Testis (tissue), 3 donors: ENCODE measurements around the gene GRIN2B. TPM values are rescaled to one million over a fixed set of nuclear protein-coding genes. Genes with fewer than 3 reads are reported as not detected.

Source experiments
- DNase-seq: peaks from one replicate; pipeline ENCODE4 v3.0.0-alpha.2; 2019
- H3K27ac ChIP-seq, 2 donors: fragments of 200-600 bp; sonication (generic); one replicate each; pipeline ENCODE4 v1.5.1; 2019
- H3K27me3 ChIP-seq: fragments of 200-600 bp; sonication (generic); one replicate; pipeline ENCODE4 v1.5.1; 2019
- H3K36me3 ChIP-seq: fragments of 200-600 bp; sonication (generic); one replicate; pipeline ENCODE4 v1.5.1; 2017; ENCODE audit warnings: low read depth; ENCODE audit errors: missing control alignments
- H3K4me1 ChIP-seq: fragments of 200-600 bp; sonication (generic); one replicate; pipeline ENCODE4 v1.5.1; 2019
- H3K4me3 ChIP-seq, 2 donors: fragments of 200-600 bp; sonication (generic); one replicate each; pipeline ENCODE4 v1.5.1; 2017 to 2019
- H3K9me3 ChIP-seq: fragments of 200-600 bp; sonication (generic); one replicate; pipeline ENCODE4 v1.5.1; 2017
- CTCF ChIP-seq, 3 experiments: fragments of 450-650 bp in 2 of 3; fragments of 200-600 bp in 1 of 3; sonication (generic) in 1 of 3; IDR thresholded peaks; one replicate each; pipeline ENCODE4 v1.5.1; 2016 to 2019; ENCODE audit warnings: antibody characterized with exemption in 3 of 3, mild to moderate bottlenecking in 2 of 3, moderate library complexity in 1 of 3
- POLR2A ChIP-seq: fragments of 450-650 bp; IDR thresholded peaks from one replicate; pipeline ENCODE4 v1.6.1; 2017; ENCODE audit warnings: antibody characterized with exemption, mild to moderate bottlenecking, moderate library complexity
- WGBS, 2 donors: methylation state at CpG; one replicate each; pipeline ENCODE4 v1.1.5; 2018; 5-methylcytosine and 5-hydroxymethylcytosine counted together
- intact Hi-C: fragments of 100-400 bp; cut with DNase I; formaldehyde crosslinking; loops from one replicate; pipeline ENCODE4 v1.15.1; 2023; ENCODE audit warnings: low total_unique reads
- polyA plus RNA-seq: library from polyadenylated mRNA; stranded (reverse); fragments of 350-450 nt; fragmentation: Illumina TruSeq; extraction: RNeasy Lipid Tissue Mini Kit (QIAGEN cat#74804); gene quantifications from one replicate; pipeline ENCODE4 v1.2.3, GENCODE V29; 2014; ENCODE audit warnings: low read depth, low replicate concordance; ENCODE audit not compliant: insufficient read depth
- total RNA-seq, 2 donors: library from RNA; depleted of rRNA; stranded (reverse); fragments of >200 nt; gene quantifications; one replicate each; pipeline ENCODE4 v1.2.3, GENCODE V29; 2016

The GRIN2B gene
- total and polyA plus RNA-seq, 3 donors from 2014 or later, result 1.1 to 3.2 (median 1.8) TPM

GRCh38 chr12:14007639-14008038, 26.2 kb upstream of the GRIN2B start:
- TF ChIP-seq POLR2A (no peak), CTCF (IDR thresholded peaks at IDR 0.05) (no peak)
- Histone ChIP-seq H3K4me3 (no peak overlapping the region), H3K36me3 (no peaks in the 10 kb centered on the region), H3K9me3 (no peaks in the 10 kb centered on the region), H3K4me1 (no peaks in the 10 kb centered on the region), H3K27me3 (no peaks in the 10 kb centered on the region), H3K27ac (no peak overlapping the region)
- intact Hi-C loops, result no loop called here
- WGBS, 2 donors, result 18 to 46% methylated on average over 2 of the region's 2 CpGs
- no peak for DNase-seq

- 76 to 90% methylated on average over 4 of the region's 4 CpGs for WGBS, 2 donors
- Histone ChIP-seq H3K27ac (no peak overlapping the region), H3K9me3 (no peaks in the 10 kb centered on the region), H3K4me1 (no peaks in the 10 kb centered on the region), H3K4me3 (no peak overlapping the region), H3K36me3 (no peaks in the 10 kb centered on the region), H3K27me3 (no peaks in the 10 kb centered on the region)
- intact Hi-C loops, result no loop called here
- TF ChIP-seq POLR2A (no peak), CTCF (IDR thresholded peaks at IDR 0.05) (no peak)
- DNase-seq, result no peak
Measured at GRCh38 chr12:13992585-13992984, 11.2 kb upstream of the GRIN2B start.

- Histone ChIP-seq H3K4me1 (no peaks in the 10 kb centered on the region), H3K27ac (no peak overlapping the region), H3K36me3 (no peaks in the 10 kb centered on the region), H3K27me3 (no peaks in the 10 kb centered on the region), H3K9me3 (no peaks in the 10 kb centered on the region), H3K4me3 (no peak overlapping the region)
- intact Hi-C loops, result no loop called here
- TF ChIP-seq POLR2A (no peak), CTCF (IDR thresholded peaks at IDR 0.05) (no peak)
- no peak for DNase-seq
Measured at GRCh38 chr12:13992106-13992505, 10.7 kb upstream of the GRIN2B start.

- 88 to 91% methylated on average over 3 of the region's 3 CpGs for WGBS, 2 donors
- no peak for TF ChIP-seq POLR2A
- TF ChIP-seq CTCF (IDR thresholded peaks at IDR 0.05), result no peak
- DNase-seq, result no peak
- intact Hi-C loops, result no loop called here
- Histone ChIP-seq H3K9me3 (no peaks in the 10 kb centered on the region), H3K36me3 (no peaks in the 10 kb centered on the region), H3K27me3 (no peaks in the 10 kb centered on the region), H3K27ac (no peak overlapping the region), H3K4me3 (no peak overlapping the region), H3K4me1 (peaks cover under 1% of the 10 kb centered on the region)
Measured at GRCh38 chr12:13986031-13986430, 4.6 kb upstream of the GRIN2B start.

- Histone ChIP-seq H3K27me3 (no peaks in the 10 kb centered on the region), H3K4me1 (peaks cover 8% of the 10 kb centered on the region), H3K9me3 (no peaks in the 10 kb centered on the region), H3K36me3 (no peaks in the 10 kb centered on the region), H3K27ac (no peak overlapping the region), H3K4me3 (peak overlapping the region; percentile 15 to 47)
- DNase-seq, result no peak
- intact Hi-C loops, result no loop called here
- 1 to 2% methylated on average over 9 to 26 of the region's 26 CpGs for WGBS, 2 donors
- TF ChIP-seq POLR2A, result no peak
- no peak for TF ChIP-seq CTCF (IDR thresholded peaks at IDR 0.05)
Measured at GRCh38 chr12:13981990-13982389, 588 bp upstream of the GRIN2B start.
